ENCODE results near the gene FCRL4.

Gene FCRL4

DNA sequence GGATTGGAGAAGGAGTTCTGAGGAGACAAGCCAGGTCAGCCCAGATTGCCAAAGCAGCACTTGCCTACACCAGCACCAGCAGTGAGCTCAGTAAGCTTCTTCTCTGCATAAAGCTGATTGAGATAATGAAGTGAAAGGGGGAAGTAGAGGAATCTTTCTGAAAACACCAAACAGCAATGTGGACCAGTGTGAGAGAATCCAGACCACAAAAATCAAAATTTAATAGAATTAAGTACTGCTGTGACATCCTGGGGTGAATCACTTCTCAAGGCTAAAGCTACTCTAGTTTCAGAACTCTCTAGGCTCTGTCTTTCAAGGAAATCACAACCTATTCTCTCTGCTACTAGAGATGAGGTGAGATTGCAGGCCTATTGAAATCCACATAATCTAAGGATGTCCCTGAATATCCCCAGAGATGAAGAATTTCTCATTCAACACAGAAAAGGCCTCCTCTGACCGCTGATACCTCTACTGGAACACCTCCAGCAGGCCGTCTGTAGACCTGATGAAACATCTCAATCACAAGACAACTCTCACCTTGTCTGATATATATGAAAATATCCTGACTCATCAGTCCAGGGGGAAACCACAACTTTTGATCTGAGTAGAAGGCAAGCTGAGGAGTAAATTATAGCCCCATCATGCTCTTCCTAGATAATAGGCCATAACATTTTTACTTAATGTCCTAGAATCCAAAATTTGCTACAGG, at the start of gene FCRL4:
Gene FCRL4, minus strand, starts transcription at position 127 of the 709 bp plus-strand sequence. CDS start 141 bp downstream, outside the sequence.
- DNase-seq (ENCODE audit: low spot score in 2 of 2) (no peak), ATAC-seq (peak; percentile 85)
- no peak within 1 kb of the TSS for H3K4me3 Mint-ChIP-seq
- H3K9me3 Mint-ChIP-seq: no peaks in the 10 kb centered on the region
- no peaks in the 10 kb centered on the region for H3K36me3 Mint-ChIP-seq
- H3K4me1 Mint-ChIP-seq: peaks cover 4% of the 10 kb centered on the region
- no peak within 1 kb of the TSS for H3K27ac Mint-ChIP-seq

GRCh38 chr1:157646144-157646543, 48.3 kb upstream of the FCRL4 start:
- Mint-ChIP-seq H3K9me3 (no peaks in the 10 kb centered on the region), H3K36me3 (no peaks in the 10 kb centered on the region), H3K4me1 (no peaks in the 10 kb centered on the region), H3K4me3 (no peak overlapping the region), H3K27ac (no peak overlapping the region)
- ATAC-seq: no peak
- DNase-seq (ENCODE audit: low spot score in 2 of 2): no peak

GRCh38 chr1:157641177-157641576, 43.3 kb upstream of the FCRL4 start:
- Mint-ChIP-seq H3K4me3 (no peak overlapping the region), H3K9me3 (no peaks in the 10 kb centered on the region), H3K36me3 (no peaks in the 10 kb centered on the region), H3K4me1 (no peaks in the 10 kb centered on the region), H3K27ac (no peak overlapping the region)
- DNase-seq (ENCODE audit: low spot score in 2 of 2): no peak
- no peak for ATAC-seq

DNA sequence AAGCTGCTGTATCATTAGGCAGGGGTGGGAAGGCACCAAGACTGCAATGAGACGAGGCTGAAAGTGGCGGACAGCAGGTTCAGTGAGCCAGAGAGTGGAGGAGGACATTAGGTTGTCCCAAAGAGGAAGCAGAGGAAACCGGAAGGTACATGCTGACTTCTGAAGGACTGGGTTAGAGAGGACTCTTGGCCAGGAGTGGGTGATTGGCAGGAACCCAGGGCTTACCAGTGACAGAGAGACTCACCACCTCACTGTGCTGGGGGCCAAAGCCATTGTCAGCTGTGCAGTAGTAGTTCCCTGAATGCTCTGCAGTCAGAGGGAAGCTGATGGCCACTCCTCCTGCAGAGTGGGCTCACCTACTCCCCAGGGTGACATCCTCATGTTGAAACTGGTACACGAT, 41.9 kb upstream of the FCRL4 start:
- H3K36me3 Mint-ChIP-seq: no peaks in the 10 kb centered on the region
- H3K4me1 Mint-ChIP-seq: no peaks in the 10 kb centered on the region
- ATAC-seq (no peak), DNase-seq (ENCODE audit: low spot score in 2 of 2) (no peak)
- H3K4me3 Mint-ChIP-seq: no peak overlapping the region
- no peak overlapping the region for H3K27ac Mint-ChIP-seq
- no peaks in the 10 kb centered on the region for H3K9me3 Mint-ChIP-seq

DNA sequence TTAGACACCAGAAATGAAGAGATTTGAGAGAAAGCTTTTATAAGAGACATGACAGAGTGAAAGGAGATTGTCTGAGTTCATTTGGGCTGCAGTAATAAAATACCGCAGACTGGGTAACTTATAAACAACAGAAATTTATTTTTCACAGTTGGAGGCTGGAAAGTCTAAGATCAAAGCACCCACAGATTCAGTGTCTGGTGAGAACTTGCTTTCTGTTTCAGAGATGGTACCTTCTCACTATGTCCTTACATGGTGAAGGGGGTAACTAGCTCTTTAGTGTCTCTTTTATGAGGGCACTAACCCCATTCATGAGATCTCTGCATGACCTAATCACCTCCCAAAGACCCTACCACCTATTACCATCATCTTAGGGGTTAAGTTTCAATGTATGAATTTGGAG, 30.9 kb upstream of the FCRL4 start:
- Mint-ChIP-seq H3K9me3 (no peaks in the 10 kb centered on the region), H3K36me3 (no peaks in the 10 kb centered on the region), H3K4me1 (no peaks in the 10 kb centered on the region), H3K27ac (no peak overlapping the region), H3K4me3 (no peak overlapping the region)
- DNase-seq (ENCODE audit: low spot score in 2 of 2) (no peak), ATAC-seq (no peak)

- H3K4me1 Mint-ChIP-seq: no peaks in the 10 kb centered on the region
- H3K9me3 Mint-ChIP-seq: no peaks in the 10 kb centered on the region
- DNase-seq (ENCODE audit: low spot score in 2 of 2): peak in 1 of 2 donors; percentile 66
- H3K36me3 Mint-ChIP-seq: no peaks in the 10 kb centered on the region
- ATAC-seq: peak; percentile 67
- H3K27ac Mint-ChIP-seq: no peak overlapping the region
- no peak overlapping the region for H3K4me3 Mint-ChIP-seq
Measured at GRCh38 chr1:157626099-157626498, 28.2 kb upstream of the FCRL4 start.

GRCh38 chr1:157624471-157624870, 26.6 kb upstream of the FCRL4 start:
- no peak overlapping the region for H3K27ac Mint-ChIP-seq
- DNase-seq (ENCODE audit: low spot score in 2 of 2) (no peak), ATAC-seq (no peak)
- no peaks in the 10 kb centered on the region for H3K36me3 Mint-ChIP-seq
- H3K4me1 Mint-ChIP-seq: no peaks in the 10 kb centered on the region
- H3K4me3 Mint-ChIP-seq: no peak overlapping the region
- no peaks in the 10 kb centered on the region for H3K9me3 Mint-ChIP-seq

GRCh38 chr1:157622471-157622870, 24.6 kb upstream of the FCRL4 start:
- no peaks in the 10 kb centered on the region for H3K4me1 Mint-ChIP-seq
- no peak overlapping the region for H3K4me3 Mint-ChIP-seq
- H3K9me3 Mint-ChIP-seq: no peaks in the 10 kb centered on the region
- no peak for ATAC-seq
- H3K27ac Mint-ChIP-seq: no peak overlapping the region
- no peaks in the 10 kb centered on the region for H3K36me3 Mint-ChIP-seq
- no peak for DNase-seq (ENCODE audit: low spot score in 2 of 2)

DNA sequence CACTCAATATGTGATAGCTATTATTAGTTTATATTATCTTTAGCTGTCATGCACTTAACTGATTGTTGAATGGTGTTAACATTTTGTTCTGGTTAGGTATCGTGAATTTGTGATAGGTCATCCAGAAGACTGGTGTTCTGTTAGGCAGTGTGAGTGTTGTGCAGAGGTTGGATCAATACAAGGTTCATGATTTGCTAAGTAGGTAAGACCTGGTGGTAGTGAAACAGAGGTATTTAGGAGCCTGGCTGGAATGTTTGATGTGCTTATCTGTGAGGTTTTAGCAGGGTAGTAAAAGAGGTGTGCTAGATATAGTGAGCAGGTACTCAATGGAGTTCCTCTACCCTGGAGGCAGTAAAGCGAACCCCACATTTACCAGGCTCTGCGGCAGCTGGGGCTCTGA, 20.3 kb upstream of the FCRL4 start:
- H3K4me1 Mint-ChIP-seq: no peaks in the 10 kb centered on the region
- no peaks in the 10 kb centered on the region for H3K36me3 Mint-ChIP-seq
- ATAC-seq (no peak), DNase-seq (ENCODE audit: low spot score in 2 of 2) (no peak)
- H3K4me3 Mint-ChIP-seq: no peak overlapping the region
- no peaks in the 10 kb centered on the region for H3K9me3 Mint-ChIP-seq
- H3K27ac Mint-ChIP-seq: no peak overlapping the region

DNA sequence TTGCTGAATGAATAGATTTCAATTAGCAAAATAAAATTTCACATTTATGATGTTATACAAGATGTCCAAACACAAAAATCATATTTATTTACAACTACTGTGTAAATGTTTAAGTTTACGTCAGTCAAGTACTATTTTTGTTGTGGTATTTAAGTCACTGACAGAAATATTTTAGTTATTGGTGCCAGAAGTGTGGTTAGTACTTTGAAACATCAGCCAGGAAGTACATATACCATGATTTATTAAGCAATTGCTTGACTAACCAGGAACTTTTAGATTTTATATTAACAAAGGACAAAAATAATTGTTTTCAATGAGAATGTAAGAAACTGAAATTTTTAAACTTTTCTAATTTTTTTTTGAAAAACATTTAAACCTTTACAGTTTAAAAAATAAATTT, 2.4 kb upstream of the FCRL4 start:
- Mint-ChIP-seq H3K27ac (no peak overlapping the region), H3K4me3 (no peak overlapping the region), H3K9me3 (no peaks in the 10 kb centered on the region), H3K36me3 (no peaks in the 10 kb centered on the region), H3K4me1 (peaks cover 4% of the 10 kb centered on the region)
- no peak for ATAC-seq
- no peak for DNase-seq (ENCODE audit: low spot score in 2 of 2)

DNA sequence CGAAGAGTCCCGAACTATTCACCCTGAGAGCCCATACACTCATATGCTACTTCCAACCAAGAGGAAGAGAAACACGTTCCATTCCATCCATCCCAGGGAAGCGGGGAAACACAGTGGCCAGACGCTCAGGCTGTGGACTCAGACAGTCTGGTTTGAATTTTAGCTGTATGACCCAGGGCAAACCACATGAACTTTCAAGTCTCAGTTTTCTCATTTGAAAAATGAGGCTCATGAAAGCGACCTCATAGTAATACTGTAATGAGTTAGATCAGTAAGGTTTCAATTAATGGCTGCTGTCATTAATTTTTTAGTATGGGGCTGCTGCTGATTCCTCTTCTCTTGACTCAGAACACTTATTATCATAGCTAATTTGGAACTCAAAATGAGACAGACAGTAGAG, 1.5 kb downstream of the FCRL4 start:
- Mint-ChIP-seq H3K27ac (no peak overlapping the region), H3K9me3 (no peaks in the 10 kb centered on the region), H3K4me3 (no peak overlapping the region), H3K4me1 (peaks cover 4% of the 10 kb centered on the region), H3K36me3 (no peaks in the 10 kb centered on the region)
- peak; percentile 65 for ATAC-seq
- DNase-seq (ENCODE audit: low spot score in 2 of 2): no peak

DNA sequence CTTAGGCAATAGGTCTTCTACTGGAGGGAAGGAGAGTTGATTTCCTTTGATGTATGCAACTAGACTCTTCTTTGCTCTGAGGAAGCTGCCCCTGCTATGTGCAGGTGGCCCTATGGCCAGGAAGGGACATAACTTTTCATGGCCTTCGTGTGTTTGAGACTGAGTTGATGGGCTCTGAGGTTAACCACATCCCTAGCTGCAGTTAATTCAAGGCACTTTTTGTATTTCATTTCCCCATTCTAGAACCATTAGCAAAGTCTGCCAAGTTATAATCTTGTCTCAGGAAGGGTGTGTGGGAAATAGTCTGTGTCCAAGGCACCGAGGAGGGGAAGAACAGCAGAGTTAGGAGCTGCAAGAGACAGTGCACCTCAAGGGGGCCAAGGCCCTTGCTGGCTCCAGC, 2.5 kb downstream of the FCRL4 start:
- H3K36me3 Mint-ChIP-seq: no peaks in the 10 kb centered on the region

GRCh38 chr1:157585984-157586383, 11.9 kb downstream of the FCRL4 start:
- ATAC-seq: no peak
- Mint-ChIP-seq H3K4me1 (no peaks in the 10 kb centered on the region), H3K36me3 (no peaks in the 10 kb centered on the region), H3K27ac (no peak overlapping the region), H3K4me3 (no peak overlapping the region), H3K9me3 (no peaks in the 10 kb centered on the region)
- DNase-seq (ENCODE audit: low spot score in 2 of 2): no peak

More for the DNA sequence above, 2.5 kb downstream of the FCRL4 start:
- Mint-ChIP-seq H3K4me1 (peaks cover 4% of the 10 kb centered on the region), H3K9me3 (no peaks in the 10 kb centered on the region), H3K27ac (no peak overlapping the region), H3K4me3 (no peak overlapping the region)
- ATAC-seq (no peak), DNase-seq (ENCODE audit: low spot score in 2 of 2) (no peak)

- Mint-ChIP-seq H3K4me1 (no peaks in the 10 kb centered on the region), H3K9me3 (no peaks in the 10 kb centered on the region), H3K27ac (no peak overlapping the region), H3K36me3 (no peaks in the 10 kb centered on the region), H3K4me3 (no peak overlapping the region)
- no peak for ATAC-seq
- no peak for DNase-seq (ENCODE audit: low spot score in 2 of 2)
Measured at GRCh38 chr1:157584503-157584902, 13.4 kb downstream of the FCRL4 start.

DNA sequence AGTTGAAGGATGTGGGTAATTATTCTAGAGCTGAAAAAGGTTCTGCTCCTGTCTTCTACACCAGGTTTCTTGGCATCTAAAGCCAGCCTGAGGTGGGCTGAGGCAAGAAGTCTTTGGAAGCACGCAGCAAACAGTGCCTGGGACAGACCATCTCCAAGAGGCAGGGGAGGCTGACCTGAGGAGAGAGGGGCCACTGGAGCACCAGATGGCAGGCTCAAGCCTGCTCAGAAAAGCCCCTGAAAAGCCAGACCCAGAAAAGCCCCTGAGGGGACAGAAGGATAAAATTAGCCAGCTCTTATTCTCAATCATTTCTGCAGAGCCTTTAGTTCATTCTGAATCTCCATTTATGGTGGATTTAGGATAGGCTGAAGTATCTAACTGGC, 17.1 kb downstream of the FCRL4 start:
- Mint-ChIP-seq H3K4me1 (no peaks in the 10 kb centered on the region), H3K36me3 (no peaks in the 10 kb centered on the region), H3K4me3 (no peak overlapping the region), H3K27ac (no peak overlapping the region), H3K9me3 (no peaks in the 10 kb centered on the region)
- ATAC-seq (no peak), DNase-seq (ENCODE audit: low spot score in 2 of 2) (no peak)

- no peaks in the 10 kb centered on the region for H3K36me3 Mint-ChIP-seq
- no peak for ATAC-seq
- no peaks in the 10 kb centered on the region for H3K9me3 Mint-ChIP-seq
- no peak overlapping the region for H3K4me3 Mint-ChIP-seq
- H3K27ac Mint-ChIP-seq: no peak overlapping the region
- H3K4me1 Mint-ChIP-seq: no peaks in the 10 kb centered on the region
- DNase-seq (ENCODE audit: low spot score in 2 of 2): peak in 1 of 2 donors; percentile 54
Measured at GRCh38 chr1:157580179-157580827, 17.6 kb downstream of the FCRL4 start.
